DND-41 (cell line): Measurements from ENCODE around the gene JAK1.

Experiments used
- ATAC-seq: fragments of 200-7000 bp; cut with Tn5 transposase; 3 replicates; pipeline ENCODE4 v1.9.1; 2021; ENCODE audit warnings: low read depth; ENCODE audit not compliant: insufficient read depth
- DNase-seq: peaks from one replicate; pipeline ENCODE4 v3.0.0-alpha.2; 2020
- H2AFZ ChIP-seq: 2 replicates; pipeline ENCODE4 v1.6.0; 2012; ENCODE audit warnings: low read depth, low read length
- H3K27ac ChIP-seq: 2 replicates; pipeline ENCODE4 v1.5.1; 2012; ENCODE audit warnings: low read length, inconsistent platforms
- H3K27me3 ChIP-seq: fragments of 200-600 bp; sonication (generic); 2 replicates; pipeline ENCODE4 v1.6.0; 2012; ENCODE audit warnings: low read length, mild to moderate bottlenecking, inconsistent platforms; ENCODE audit not compliant: insufficient read depth, poor library complexity
- H3K36me3 ChIP-seq: 2 replicates; pipeline ENCODE4 v1.5.1; 2012; ENCODE audit warnings: low read length, inconsistent platforms; ENCODE audit not compliant: insufficient read depth
- H3K4me1 ChIP-seq: 2 replicates; pipeline ENCODE4 v1.5.1; 2012; ENCODE audit warnings: mild to moderate bottlenecking, low read length; ENCODE audit not compliant: insufficient read depth
- H3K4me2 ChIP-seq: 2 replicates; pipeline ENCODE4 v1.6.0; 2012; ENCODE audit warnings: mild to moderate bottlenecking, moderate library complexity, low read length, inconsistent platforms; ENCODE audit not compliant: insufficient read depth
- H3K4me3 ChIP-seq, 2 experiments: fragments of 200-600 bp in 1 of 2; shearing (Covaris generic) in 1 of 2; 2 replicates each; pipeline ENCODE4 v1.5.1; 2012 to 2016; ENCODE audit warnings: inconsistent platforms in 2 of 2, low read length in 2 of 2, mild to moderate bottlenecking in 2 of 2, low read depth in 1 of 2, moderate library complexity in 1 of 2
- H3K79me2 ChIP-seq: 2 replicates; pipeline ENCODE4 v1.6.0; 2012; ENCODE audit warnings: low read length, inconsistent platforms; ENCODE audit not compliant: insufficient read depth
- H3K9ac ChIP-seq: 2 replicates; pipeline ENCODE4 v1.6.0; 2012; ENCODE audit warnings: low read depth, mild to moderate bottlenecking, inconsistent platforms, low read length, moderate library complexity
- H3K9me3 ChIP-seq: 2 replicates; pipeline ENCODE4 v1.5.1; 2012; ENCODE audit warnings: low read length, moderate library complexity, mild to moderate bottlenecking, inconsistent platforms; ENCODE audit not compliant: insufficient read depth, severe bottlenecking
- H4K20me1 ChIP-seq: 2 replicates; pipeline ENCODE4 v1.6.0; 2012; ENCODE audit warnings: low read length; ENCODE audit not compliant: insufficient read depth
- EZH2 ChIP-seq: IDR thresholded peaks from 3 replicates; pipeline ENCODE4 v1.6.1; 2012; ENCODE audit warnings: borderline replicate concordance, low read depth, mild to moderate bottlenecking, moderate library complexity, low read length, inconsistent platforms; ENCODE audit not compliant: severe bottlenecking
- TF ChIP-seq, protein P1 (sequence below): IDR thresholded peaks from 2 replicates; pipeline ENCODE4 v1.5.1; 2012; ENCODE audit warnings: borderline replicate concordance, low read length, moderate library complexity, mild to moderate bottlenecking; ENCODE audit not compliant: poor library complexity, severe bottlenecking; ENCODE audit errors: extremely low read depth

JAK1 gene

DNA sequence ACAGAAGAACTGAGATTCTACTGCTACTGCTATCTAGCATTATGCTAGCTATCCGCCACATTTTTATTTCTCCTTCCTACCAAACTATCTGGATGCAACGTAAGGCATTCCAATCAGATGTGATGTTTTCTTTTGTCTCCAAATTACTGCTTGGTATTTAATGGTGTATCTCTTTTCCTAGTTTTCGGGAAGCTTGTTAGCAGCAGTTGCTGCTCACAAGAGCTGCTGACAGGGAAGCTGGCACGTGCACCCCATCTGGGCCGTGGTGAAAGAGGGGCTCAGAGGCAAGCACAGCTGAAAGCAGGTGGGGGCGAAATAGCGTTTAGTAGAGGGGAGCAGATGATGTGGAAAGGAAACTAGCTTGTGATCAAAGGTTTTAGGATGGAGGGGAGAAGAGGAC lies 57.3 kb downstream of the JAK1 start:
- no peak overlapping the region for H3K9ac ChIP-seq
- DNase-seq (no peak), ATAC-seq (no peak)
- H3K9me3 ChIP-seq = no peaks in the 10 kb centered on the region
- no peak overlapping the region for H3K4me3 ChIP-seq
- H2AFZ ChIP-seq = no peak overlapping the region
- no peaks in the 10 kb centered on the region for H3K4me1 ChIP-seq
- H3K27ac ChIP-seq = no peak overlapping the region
- no peaks in the 10 kb centered on the region for H3K36me3 ChIP-seq
- no peaks in the 10 kb centered on the region for H3K27me3 ChIP-seq
- H3K4me2 ChIP-seq = no peak overlapping the region
- TF ChIP-seq EZH2 = no peak
- TF ChIP-seq, protein P1, sequence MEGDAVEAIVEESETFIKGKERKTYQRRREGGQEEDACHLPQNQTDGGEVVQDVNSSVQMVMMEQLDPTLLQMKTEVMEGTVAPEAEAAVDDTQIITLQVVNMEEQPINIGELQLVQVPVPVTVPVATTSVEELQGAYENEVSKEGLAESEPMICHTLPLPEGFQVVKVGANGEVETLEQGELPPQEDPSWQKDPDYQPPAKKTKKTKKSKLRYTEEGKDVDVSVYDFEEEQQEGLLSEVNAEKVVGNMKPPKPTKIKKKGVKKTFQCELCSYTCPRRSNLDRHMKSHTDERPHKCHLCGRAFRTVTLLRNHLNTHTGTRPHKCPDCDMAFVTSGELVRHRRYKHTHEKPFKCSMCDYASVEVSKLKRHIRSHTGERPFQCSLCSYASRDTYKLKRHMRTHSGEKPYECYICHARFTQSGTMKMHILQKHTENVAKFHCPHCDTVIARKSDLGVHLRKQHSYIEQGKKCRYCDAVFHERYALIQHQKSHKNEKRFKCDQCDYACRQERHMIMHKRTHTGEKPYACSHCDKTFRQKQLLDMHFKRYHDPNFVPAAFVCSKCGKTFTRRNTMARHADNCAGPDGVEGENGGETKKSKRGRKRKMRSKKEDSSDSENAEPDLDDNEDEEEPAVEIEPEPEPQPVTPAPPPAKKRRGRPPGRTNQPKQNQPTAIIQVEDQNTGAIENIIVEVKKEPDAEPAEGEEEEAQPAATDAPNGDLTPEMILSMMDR = no peak
- peaks cover 88% of the 10 kb centered on the region for H4K20me1 ChIP-seq
- peaks cover 91% of the 10 kb centered on the region for H3K79me2 ChIP-seq

DNA sequence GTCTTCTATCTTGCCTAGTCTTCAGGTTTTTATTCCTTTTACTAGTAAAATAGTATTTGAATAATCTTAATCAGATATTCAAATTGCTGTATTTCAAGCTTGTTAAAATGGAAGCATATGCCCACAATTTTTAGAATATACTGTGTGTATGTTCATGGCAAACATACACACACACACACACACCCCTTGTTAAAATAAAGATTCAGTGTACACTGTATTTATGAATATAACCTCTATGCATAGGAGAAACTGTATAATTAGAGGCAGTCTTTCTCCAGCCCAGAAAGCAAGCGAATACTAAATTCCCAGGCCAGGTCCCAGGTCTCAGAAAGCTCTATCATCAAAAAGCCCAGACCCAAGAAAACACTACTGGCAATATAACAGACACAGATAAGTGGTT lies 57.8 kb downstream of the JAK1 start:
- no peaks in the 10 kb centered on the region for H3K4me1 ChIP-seq
- no peak for TF ChIP-seq EZH2
- TF ChIP-seq, protein P1 = no peak
- peaks cover 91% of the 10 kb centered on the region for H3K79me2 ChIP-seq
- DNase-seq = no peak
- H4K20me1 ChIP-seq = peaks cover 88% of the 10 kb centered on the region
- no peaks in the 10 kb centered on the region for H3K36me3 ChIP-seq
- no peak overlapping the region for H3K9ac ChIP-seq
- H3K9me3 ChIP-seq = no peaks in the 10 kb centered on the region
- H3K4me2 ChIP-seq = no peak overlapping the region
- no peak overlapping the region for H2AFZ ChIP-seq
- no peak for ATAC-seq
- no peak overlapping the region for H3K27ac ChIP-seq
- no peak overlapping the region for H3K4me3 ChIP-seq
- no peaks in the 10 kb centered on the region for H3K27me3 ChIP-seq

DNA sequence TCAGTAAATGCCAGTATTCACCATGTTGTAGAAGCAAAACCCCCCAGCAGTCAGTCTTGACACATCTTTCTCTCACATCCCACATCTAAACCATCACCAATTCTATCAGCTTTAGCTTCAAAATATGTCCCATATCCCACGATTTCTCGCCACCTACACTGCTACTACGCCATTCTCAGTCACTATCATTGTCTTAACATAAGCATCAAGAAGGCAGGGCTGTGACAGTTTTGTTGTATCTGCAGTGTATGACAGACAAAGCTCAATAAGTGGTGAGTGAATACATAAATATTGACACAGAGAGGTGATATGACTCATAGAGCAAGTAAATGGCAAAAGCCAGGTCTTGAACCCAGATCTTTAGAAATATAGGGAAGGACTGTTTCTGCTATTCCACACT lies 59.9 kb downstream of the JAK1 start:
- Histone ChIP-seq H3K4me1 (no peaks in the 10 kb centered on the region), H4K20me1 (peaks cover 88% of the 10 kb centered on the region), H3K27ac (no peak overlapping the region), H3K4me3 (no peak overlapping the region), H2AFZ (no peak overlapping the region), H3K4me2 (no peak overlapping the region), H3K27me3 (no peaks in the 10 kb centered on the region), H3K9ac (no peak overlapping the region), H3K79me2 (peaks cover 90% of the 10 kb centered on the region), H3K36me3 (no peaks in the 10 kb centered on the region), H3K9me3 (no peaks in the 10 kb centered on the region)
- DNase-seq = no peak
- ATAC-seq = no peak
- TF ChIP-seq, protein P1 = no peak
- no peak for TF ChIP-seq EZH2

DNA sequence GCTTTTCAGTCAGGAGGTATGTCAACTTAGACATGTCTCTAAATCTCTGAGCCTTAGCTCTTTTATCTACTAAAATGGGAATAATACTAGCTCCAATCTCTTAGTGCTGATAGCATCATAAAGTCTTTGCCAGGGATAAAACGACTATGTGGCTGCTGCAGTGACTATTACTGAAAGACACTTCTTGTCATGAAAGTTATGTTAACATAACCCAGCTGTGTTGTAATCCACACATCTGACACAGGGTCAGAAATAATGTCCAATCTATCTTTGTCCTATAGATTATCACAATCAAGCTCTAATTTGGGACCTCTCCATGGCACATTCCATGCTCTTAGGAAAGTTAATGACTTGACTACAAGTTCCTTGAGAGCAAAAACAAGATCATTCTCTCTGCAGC lies 62.8 kb downstream of the JAK1 start:
- Histone ChIP-seq H3K27me3 (no peaks in the 10 kb centered on the region), H3K9ac (no peak overlapping the region), H3K36me3 (no peaks in the 10 kb centered on the region), H4K20me1 (peaks cover 91% of the 10 kb centered on the region), H3K79me2 (peaks cover 88% of the 10 kb centered on the region), H3K9me3 (no peaks in the 10 kb centered on the region), H3K4me2 (no peak overlapping the region), H3K4me1 (no peaks in the 10 kb centered on the region), H3K27ac (no peak overlapping the region), H2AFZ (no peak overlapping the region), H3K4me3 (no peak overlapping the region)
- ATAC-seq = no peak
- DNase-seq = no peak
- TF ChIP-seq, protein P1 = no peak
- no peak for TF ChIP-seq EZH2
